ENCODE measurements around the gene C2CD5. TPM values are rescaled to one million over a fixed set of nuclear protein-coding genes. Genes with fewer than 3 reads are reported as not detected.

The C2CD5 gene
- total and polyA plus RNA-seq, 2 of the 4 experiments (the other 2 are of a cell fraction) = 14.5 to 15.8 TPM

DNA sequence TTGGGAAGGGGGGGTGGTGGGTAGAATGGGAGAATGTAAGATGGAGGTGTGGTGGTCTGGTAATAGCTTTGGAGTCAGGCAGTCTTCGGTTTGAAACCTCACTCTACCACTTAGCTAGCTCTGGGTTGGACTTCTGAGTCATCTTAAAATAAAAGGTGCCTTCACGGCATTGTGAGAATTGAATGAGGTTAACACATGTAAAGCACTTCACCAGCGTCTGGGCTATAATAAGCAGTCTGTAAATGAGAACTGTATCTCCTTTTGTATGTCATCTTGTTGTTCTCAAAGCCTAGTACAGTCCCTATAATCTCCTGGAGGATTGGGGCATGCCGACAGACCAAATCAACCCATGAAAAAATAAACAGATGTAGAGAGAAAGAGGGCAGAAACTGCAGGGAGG lies 11.2 kb downstream of the C2CD5 start:
- Histone ChIP-seq H3K36me3 (ENCODE audit: control insufficient read depth, insufficient read depth, low read length) (peaks cover 11% of the 10 kb centered on the region), H3K9ac (ENCODE audit: low read depth, low read length) (no peak overlapping the region), H2AK9ac (replicated peaks; ENCODE audit: low read depth, low read length, poor library complexity) (no peak overlapping the region), H2BK15ac (ENCODE audit: low read depth, low read length) (no peak overlapping the region), H4K91ac (ENCODE audit: insufficient read depth, low read depth, low read length) (no peak overlapping the region), H3K27me3 (ENCODE audit: control insufficient read depth, insufficient read depth, low read length) (no peaks in the 10 kb centered on the region), H3K14ac (replicated peaks; ENCODE audit: low read depth, low read length) (no peak overlapping the region), H2BK5ac (ENCODE audit: low read depth, low read length, poor library complexity, severe bottlenecking) (no peak overlapping the region), H3K9me3 (ENCODE audit: control insufficient read depth, insufficient read depth, low read length) (no peaks in the 10 kb centered on the region), H3K4me3 (ENCODE audit: insufficient read depth, low read depth, low read length) (no peak overlapping the region), H2AK5ac (ENCODE audit: low read depth, low read length) (no peak overlapping the region), H3K4me2 (ENCODE audit: low read depth, low read length) (no peak overlapping the region), H2BK20ac (ENCODE audit: low read depth, low read length) (no peak overlapping the region), H3K9me1 (ENCODE audit: insufficient read depth, low read length) (peaks cover 3% of the 10 kb centered on the region; the same call in 1 of the 2 replicates), H3K4ac (ENCODE audit: low read depth, low read length) (no peak overlapping the region), H4K8ac (ENCODE audit: low read depth in 2 of 2, low read length in 2 of 2) (no peak overlapping the region), H4K20me1 (ENCODE audit: insufficient read depth, low read length) (no peaks in the 10 kb centered on the region), H2BK120ac (ENCODE audit: low read depth, low read length) (no peak overlapping the region), H3K27ac (ENCODE audit: insufficient read depth, low read length) (no peak overlapping the region), H3K4me1 (ENCODE audit: control insufficient read depth, insufficient read depth, low read length) (peaks cover 6% of the 10 kb centered on the region), H4K5ac (ENCODE audit: low read depth, low read length) (no peak overlapping the region), H3K23ac (ENCODE audit: low read depth, low read length) (no peak overlapping the region), H2AFZ (replicated peaks; ENCODE audit: low read length, poor library complexity) (no peak overlapping the region), H3K56ac (ENCODE audit: extremely low read depth, insufficient read depth, low read length) (no peak overlapping the region), H3K18ac (ENCODE audit: low read depth, low read length) (no peak overlapping the region), H3K79me1 (ENCODE audit: low read depth in 1 of 2, low read length in 2 of 2) (peaks cover 4 to 16% of the 10 kb centered on the region in 2 experiments; a peak in 3 of 4 replicates)
- WGBS, 2 experiments (ENCODE audit: extremely low coverage in 2 of 2, insufficient read length in 1 of 2) = no CpG with 5 or more reads among the region's 4 CpGs
- intact Hi-C loops (cut with micrococcal nuclease) (no loop called here), dilution Hi-C loops (cut with HindIII; ENCODE audit: low sequenced_read_pairs, unreplicated experiment) (no loop called here), in situ Hi-C loops (cut with MboI; ENCODE audit: low sequenced_read_pairs) (no loop called here)
- no peak for DNase-seq
- TF ChIP-seq FOS (IDR thresholded peaks at IDR 0.05; ENCODE audit: low read depth, low read length) (no peak), CTCF (conservative IDR thresholded peaks at IDR 0.05; ENCODE audit: low read depth, low read length) (no peak), MAZ (IDR thresholded peaks at IDR 0.05; ENCODE audit: borderline replicate concordance, low read depth, low read length) (no peak), MAFK (IDR thresholded peaks at IDR 0.05; ENCODE audit: low read depth, low read length) (no peak), MXI1 (IDR thresholded peaks at IDR 0.05; ENCODE audit: borderline replicate concordance, low read depth, low read length) (no peak), CEBPB (IDR thresholded peaks at IDR 0.05; ENCODE audit: low read depth, low read length) (no peak), CHD1 (IDR thresholded peaks at IDR 0.05; ENCODE audit: low read depth, low read length) (no peak), SMC3 (IDR thresholded peaks at IDR 0.05; ENCODE audit: low read depth, low read length) (no peak), RAD21 (IDR thresholded peaks at IDR 0.05; ENCODE audit: low read length) (no peak), NFE2L2 (IDR thresholded peaks at IDR 0.05; ENCODE audit: low read depth, low read length) (no peak)
- TF ChIP-seq, protein P1, sequence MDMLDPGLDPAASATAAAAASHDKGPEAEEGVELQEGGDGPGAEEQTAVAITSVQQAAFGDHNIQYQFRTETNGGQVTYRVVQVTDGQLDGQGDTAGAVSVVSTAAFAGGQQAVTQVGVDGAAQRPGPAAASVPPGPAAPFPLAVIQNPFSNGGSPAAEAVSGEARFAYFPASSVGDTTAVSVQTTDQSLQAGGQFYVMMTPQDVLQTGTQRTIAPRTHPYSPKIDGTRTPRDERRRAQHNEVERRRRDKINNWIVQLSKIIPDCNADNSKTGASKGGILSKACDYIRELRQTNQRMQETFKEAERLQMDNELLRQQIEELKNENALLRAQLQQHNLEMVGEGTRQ (IDR thresholded peaks at IDR 0.05; ENCODE audit: low read depth, low read length) = no peak
- no TSS peak for BruUV-seq (replicated peaks)
- ChIA-PET POLR2A (ENCODE audit: unreplicated experiment) (no interaction called here), CTCF (no interaction called here)
- ATAC-seq (ENCODE audit: low read depth) = no peak

Measured in IMR-90 (cell line).